PC-3 (cell line): ENCODE data around the gene RNU1-4.
"Not testable (repeated sequence)": the region's sequence is repeated elsewhere in the genome, so short reads cannot be mapped to it uniquely, and the experiment has no call there.

Experiments used
- EZH2 ChIP-seq: fragments of 300-600 bp; sonication (generic); IDR thresholded peaks from one replicate; pipeline ENCODE4 v1.6.1; 2017; ENCODE audit warnings: antibody characterized with exemption, mild to moderate bottlenecking, low read length; ENCODE audit not compliant: unreplicated experiment
- TF ChIP-seq, protein P1 (sequence below): fragments of 300-600 bp; sonication (generic); conservative IDR thresholded peaks from 2 replicates; pipeline ENCODE4 v1.5.1; 2017; ENCODE audit warnings: antibody characterized with exemption, low read depth, mild to moderate bottlenecking, low read length

DNA sequence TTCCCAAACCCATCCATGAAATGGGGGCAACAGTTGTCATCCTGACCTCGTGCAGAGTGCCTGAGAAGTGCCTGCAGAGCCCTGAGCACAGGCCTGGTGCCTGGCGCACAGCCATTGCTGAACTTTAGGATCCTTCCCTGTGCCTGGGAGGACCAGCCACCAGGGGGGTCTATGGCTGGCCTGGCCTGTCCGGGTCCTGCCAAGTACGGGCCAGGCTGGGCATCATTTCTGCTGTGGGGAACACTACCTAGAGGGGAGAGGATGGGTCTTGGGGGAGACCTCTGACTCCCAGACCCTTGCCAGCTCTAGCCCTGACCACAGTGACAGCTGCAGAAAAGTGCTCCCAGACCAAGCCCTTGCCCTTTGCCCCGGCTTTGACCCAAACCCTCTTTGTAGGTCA, 28.2 kb upstream of the RNU1-4 start:
- TF ChIP-seq, protein P1, sequence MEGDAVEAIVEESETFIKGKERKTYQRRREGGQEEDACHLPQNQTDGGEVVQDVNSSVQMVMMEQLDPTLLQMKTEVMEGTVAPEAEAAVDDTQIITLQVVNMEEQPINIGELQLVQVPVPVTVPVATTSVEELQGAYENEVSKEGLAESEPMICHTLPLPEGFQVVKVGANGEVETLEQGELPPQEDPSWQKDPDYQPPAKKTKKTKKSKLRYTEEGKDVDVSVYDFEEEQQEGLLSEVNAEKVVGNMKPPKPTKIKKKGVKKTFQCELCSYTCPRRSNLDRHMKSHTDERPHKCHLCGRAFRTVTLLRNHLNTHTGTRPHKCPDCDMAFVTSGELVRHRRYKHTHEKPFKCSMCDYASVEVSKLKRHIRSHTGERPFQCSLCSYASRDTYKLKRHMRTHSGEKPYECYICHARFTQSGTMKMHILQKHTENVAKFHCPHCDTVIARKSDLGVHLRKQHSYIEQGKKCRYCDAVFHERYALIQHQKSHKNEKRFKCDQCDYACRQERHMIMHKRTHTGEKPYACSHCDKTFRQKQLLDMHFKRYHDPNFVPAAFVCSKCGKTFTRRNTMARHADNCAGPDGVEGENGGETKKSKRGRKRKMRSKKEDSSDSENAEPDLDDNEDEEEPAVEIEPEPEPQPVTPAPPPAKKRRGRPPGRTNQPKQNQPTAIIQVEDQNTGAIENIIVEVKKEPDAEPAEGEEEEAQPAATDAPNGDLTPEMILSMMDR: not testable (repeated sequence)
- not testable (repeated sequence) for TF ChIP-seq EZH2
